K562 (cell line): ENCODE data around the gene E2F3. TPM values are rescaled to one million over a fixed set of nuclear protein-coding genes. Genes with fewer than 3 reads are reported as not detected.

Source experiments
- PKNOX1 ChIP-seq: fragments of 450-650 bp; IDR thresholded peaks from 2 replicates; pipeline ENCODE4 v1.6.1; 2016
- polyA plus RNA-seq, 8 experiments: library from polyadenylated mRNA; depleted of rRNA in 4 of 8; stranded (reverse) in 5 of 8; unstranded in 3 of 8; fragments of >200 nt; fragmentation: Nextera tagmentation in 2 of 8; fragmentation: Illumina TruSeq in 1 of 8; extraction: Ambion mirVana in 2 of 8; extraction: Trizol in 1 of 8; gene quantifications; 2 replicates each; pipeline versions ENCODE4 v1.2.1 to v1.2.3, GENCODE V29; 2011 to 2014; ENCODE audit warnings: inconsistent platforms in 1 of 8, missing spikeins in 1 of 8
- total RNA-seq, 7 experiments: library from RNA; depleted of rRNA in 6 of 7; stranded (reverse); fragments of >200 nt in 6 of 7; fragmentation: Illumina TruSeq in 2 of 7; extraction: Trizol in 2 of 7; gene quantifications; 2 replicates each; pipeline versions ENCODE4 v1.2.1 to v1.2.3, GENCODE V29; 2011 to 2021; ENCODE audit warnings: low replicate concordance in 1 of 7
- TF ChIP-seq, protein P1 (sequence below): sonication (generic); formaldehyde crosslinking; IDR thresholded peaks from 2 replicates; pipeline ENCODE4 v1.8.0; 2022; ENCODE audit warnings: mild to moderate bottlenecking, missing genetic modification reagents
- TF ChIP-seq, protein P2 (sequence below), 2 experiments: IDR thresholded peaks in 1 of 2; conservative IDR thresholded peaks in 1 of 2; 2 replicates each; pipeline ENCODE4 v1.6.1; 2016; ENCODE audit warnings: low read depth in 2 of 2, mild to moderate bottlenecking in 1 of 2, missing compliant biosample characterization in 1 of 2, missing genetic modification characterization in 1 of 2, moderate library complexity in 1 of 2
- TF ChIP-seq, protein P3 (sequence below): fragments of 450-650 bp; IDR thresholded peaks from 2 replicates; pipeline ENCODE4 v1.6.1; 2016; ENCODE audit warnings: mild to moderate bottlenecking, moderate library complexity

Gene E2F3
- total and polyA plus RNA-seq, 9 of the 15 experiments (the other 6 are each of a cell fraction or from before 2014, with no cell fraction given): 11.1 to 44.7 (median 27.2) TPM

- TF ChIP-seq, protein P1, sequence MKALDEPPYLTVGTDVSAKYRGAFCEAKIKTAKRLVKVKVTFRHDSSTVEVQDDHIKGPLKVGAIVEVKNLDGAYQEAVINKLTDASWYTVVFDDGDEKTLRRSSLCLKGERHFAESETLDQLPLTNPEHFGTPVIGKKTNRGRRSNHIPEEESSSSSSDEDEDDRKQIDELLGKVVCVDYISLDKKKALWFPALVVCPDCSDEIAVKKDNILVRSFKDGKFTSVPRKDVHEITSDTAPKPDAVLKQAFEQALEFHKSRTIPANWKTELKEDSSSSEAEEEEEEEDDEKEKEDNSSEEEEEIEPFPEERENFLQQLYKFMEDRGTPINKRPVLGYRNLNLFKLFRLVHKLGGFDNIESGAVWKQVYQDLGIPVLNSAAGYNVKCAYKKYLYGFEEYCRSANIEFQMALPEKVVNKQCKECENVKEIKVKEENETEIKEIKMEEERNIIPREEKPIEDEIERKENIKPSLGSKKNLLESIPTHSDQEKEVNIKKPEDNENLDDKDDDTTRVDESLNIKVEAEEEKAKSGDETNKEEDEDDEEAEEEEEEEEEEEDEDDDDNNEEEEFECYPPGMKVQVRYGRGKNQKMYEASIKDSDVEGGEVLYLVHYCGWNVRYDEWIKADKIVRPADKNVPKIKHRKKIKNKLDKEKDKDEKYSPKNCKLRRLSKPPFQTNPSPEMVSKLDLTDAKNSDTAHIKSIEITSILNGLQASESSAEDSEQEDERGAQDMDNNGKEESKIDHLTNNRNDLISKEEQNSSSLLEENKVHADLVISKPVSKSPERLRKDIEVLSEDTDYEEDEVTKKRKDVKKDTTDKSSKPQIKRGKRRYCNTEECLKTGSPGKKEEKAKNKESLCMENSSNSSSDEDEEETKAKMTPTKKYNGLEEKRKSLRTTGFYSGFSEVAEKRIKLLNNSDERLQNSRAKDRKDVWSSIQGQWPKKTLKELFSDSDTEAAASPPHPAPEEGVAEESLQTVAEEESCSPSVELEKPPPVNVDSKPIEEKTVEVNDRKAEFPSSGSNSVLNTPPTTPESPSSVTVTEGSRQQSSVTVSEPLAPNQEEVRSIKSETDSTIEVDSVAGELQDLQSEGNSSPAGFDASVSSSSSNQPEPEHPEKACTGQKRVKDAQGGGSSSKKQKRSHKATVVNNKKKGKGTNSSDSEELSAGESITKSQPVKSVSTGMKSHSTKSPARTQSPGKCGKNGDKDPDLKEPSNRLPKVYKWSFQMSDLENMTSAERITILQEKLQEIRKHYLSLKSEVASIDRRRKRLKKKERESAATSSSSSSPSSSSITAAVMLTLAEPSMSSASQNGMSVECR: no peak
- TF ChIP-seq, protein P2, sequence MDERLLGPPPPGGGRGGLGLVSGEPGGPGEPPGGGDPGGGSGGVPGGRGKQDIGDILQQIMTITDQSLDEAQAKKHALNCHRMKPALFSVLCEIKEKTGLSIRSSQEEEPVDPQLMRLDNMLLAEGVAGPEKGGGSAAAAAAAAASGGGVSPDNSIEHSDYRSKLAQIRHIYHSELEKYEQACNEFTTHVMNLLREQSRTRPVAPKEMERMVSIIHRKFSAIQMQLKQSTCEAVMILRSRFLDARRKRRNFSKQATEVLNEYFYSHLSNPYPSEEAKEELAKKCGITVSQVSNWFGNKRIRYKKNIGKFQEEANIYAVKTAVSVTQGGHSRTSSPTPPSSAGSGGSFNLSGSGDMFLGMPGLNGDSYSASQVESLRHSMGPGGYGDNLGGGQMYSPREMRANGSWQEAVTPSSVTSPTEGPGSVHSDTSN (CRISPR knock-in tag; IDR thresholded peaks at IDR 0.05; ENCODE audit: low read depth): no peak
- TF ChIP-seq, protein P2 (tag; conservative IDR thresholded peaks at IDR 0.05; ENCODE audit: low read depth): 0 out of 2 replicates have a peak, but pooled peaks have one; percentile 33
- 0 out of 2 replicates have a peak, but pooled peaks have one; percentile 15 for TF ChIP-seq PKNOX1
- TF ChIP-seq, protein P3, sequence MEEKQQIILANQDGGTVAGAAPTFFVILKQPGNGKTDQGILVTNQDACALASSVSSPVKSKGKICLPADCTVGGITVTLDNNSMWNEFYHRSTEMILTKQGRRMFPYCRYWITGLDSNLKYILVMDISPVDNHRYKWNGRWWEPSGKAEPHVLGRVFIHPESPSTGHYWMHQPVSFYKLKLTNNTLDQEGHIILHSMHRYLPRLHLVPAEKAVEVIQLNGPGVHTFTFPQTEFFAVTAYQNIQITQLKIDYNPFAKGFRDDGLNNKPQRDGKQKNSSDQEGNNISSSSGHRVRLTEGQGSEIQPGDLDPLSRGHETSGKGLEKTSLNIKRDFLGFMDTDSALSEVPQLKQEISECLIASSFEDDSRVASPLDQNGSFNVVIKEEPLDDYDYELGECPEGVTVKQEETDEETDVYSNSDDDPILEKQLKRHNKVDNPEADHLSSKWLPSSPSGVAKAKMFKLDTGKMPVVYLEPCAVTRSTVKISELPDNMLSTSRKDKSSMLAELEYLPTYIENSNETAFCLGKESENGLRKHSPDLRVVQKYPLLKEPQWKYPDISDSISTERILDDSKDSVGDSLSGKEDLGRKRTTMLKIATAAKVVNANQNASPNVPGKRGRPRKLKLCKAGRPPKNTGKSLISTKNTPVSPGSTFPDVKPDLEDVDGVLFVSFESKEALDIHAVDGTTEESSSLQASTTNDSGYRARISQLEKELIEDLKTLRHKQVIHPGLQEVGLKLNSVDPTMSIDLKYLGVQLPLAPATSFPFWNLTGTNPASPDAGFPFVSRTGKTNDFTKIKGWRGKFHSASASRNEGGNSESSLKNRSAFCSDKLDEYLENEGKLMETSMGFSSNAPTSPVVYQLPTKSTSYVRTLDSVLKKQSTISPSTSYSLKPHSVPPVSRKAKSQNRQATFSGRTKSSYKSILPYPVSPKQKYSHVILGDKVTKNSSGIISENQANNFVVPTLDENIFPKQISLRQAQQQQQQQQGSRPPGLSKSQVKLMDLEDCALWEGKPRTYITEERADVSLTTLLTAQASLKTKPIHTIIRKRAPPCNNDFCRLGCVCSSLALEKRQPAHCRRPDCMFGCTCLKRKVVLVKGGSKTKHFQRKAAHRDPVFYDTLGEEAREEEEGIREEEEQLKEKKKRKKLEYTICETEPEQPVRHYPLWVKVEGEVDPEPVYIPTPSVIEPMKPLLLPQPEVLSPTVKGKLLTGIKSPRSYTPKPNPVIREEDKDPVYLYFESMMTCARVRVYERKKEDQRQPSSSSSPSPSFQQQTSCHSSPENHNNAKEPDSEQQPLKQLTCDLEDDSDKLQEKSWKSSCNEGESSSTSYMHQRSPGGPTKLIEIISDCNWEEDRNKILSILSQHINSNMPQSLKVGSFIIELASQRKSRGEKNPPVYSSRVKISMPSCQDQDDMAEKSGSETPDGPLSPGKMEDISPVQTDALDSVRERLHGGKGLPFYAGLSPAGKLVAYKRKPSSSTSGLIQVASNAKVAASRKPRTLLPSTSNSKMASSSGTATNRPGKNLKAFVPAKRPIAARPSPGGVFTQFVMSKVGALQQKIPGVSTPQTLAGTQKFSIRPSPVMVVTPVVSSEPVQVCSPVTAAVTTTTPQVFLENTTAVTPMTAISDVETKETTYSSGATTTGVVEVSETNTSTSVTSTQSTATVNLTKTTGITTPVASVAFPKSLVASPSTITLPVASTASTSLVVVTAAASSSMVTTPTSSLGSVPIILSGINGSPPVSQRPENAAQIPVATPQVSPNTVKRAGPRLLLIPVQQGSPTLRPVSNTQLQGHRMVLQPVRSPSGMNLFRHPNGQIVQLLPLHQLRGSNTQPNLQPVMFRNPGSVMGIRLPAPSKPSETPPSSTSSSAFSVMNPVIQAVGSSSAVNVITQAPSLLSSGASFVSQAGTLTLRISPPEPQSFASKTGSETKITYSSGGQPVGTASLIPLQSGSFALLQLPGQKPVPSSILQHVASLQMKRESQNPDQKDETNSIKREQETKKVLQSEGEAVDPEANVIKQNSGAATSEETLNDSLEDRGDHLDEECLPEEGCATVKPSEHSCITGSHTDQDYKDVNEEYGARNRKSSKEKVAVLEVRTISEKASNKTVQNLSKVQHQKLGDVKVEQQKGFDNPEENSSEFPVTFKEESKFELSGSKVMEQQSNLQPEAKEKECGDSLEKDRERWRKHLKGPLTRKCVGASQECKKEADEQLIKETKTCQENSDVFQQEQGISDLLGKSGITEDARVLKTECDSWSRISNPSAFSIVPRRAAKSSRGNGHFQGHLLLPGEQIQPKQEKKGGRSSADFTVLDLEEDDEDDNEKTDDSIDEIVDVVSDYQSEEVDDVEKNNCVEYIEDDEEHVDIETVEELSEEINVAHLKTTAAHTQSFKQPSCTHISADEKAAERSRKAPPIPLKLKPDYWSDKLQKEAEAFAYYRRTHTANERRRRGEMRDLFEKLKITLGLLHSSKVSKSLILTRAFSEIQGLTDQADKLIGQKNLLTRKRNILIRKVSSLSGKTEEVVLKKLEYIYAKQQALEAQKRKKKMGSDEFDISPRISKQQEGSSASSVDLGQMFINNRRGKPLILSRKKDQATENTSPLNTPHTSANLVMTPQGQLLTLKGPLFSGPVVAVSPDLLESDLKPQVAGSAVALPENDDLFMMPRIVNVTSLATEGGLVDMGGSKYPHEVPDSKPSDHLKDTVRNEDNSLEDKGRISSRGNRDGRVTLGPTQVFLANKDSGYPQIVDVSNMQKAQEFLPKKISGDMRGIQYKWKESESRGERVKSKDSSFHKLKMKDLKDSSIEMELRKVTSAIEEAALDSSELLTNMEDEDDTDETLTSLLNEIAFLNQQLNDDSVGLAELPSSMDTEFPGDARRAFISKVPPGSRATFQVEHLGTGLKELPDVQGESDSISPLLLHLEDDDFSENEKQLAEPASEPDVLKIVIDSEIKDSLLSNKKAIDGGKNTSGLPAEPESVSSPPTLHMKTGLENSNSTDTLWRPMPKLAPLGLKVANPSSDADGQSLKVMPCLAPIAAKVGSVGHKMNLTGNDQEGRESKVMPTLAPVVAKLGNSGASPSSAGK: no peak
Measured at GRCh38 chr6:20411953-20412681, 10.4 kb downstream of the E2F3 start (continued).
